ENCODE data around the gene C1QA.

C1QA gene

GRCh38 chr1:22625262-22625925 lies 11.0 kb upstream of the C1QA start:
- H3K27ac Mint-ChIP-seq: no peak overlapping the region
- H3K4me1 Mint-ChIP-seq (ENCODE audit: low read depth): no peaks in the 10 kb centered on the region
- H3K4me3 Mint-ChIP-seq: no peak overlapping the region
- H3K36me3 Mint-ChIP-seq: no peaks in the 10 kb centered on the region
- peaks cover 28% of the 10 kb centered on the region for H3K27me3 Mint-ChIP-seq
- no peaks in the 10 kb centered on the region for H3K9me3 Mint-ChIP-seq (ENCODE audit: low read depth)

- no peaks in the 10 kb centered on the region for H3K4me1 Mint-ChIP-seq (ENCODE audit: low read depth)
- no peak overlapping the region for H3K27ac Mint-ChIP-seq
- H3K9me3 Mint-ChIP-seq (ENCODE audit: low read depth): no peaks in the 10 kb centered on the region
- H3K4me3 Mint-ChIP-seq: no peak overlapping the region
- H3K27me3 Mint-ChIP-seq: peaks cover 28% of the 10 kb centered on the region
- H3K36me3 Mint-ChIP-seq: no peaks in the 10 kb centered on the region
Measured at GRCh38 chr1:22626237-22627157, 9.9 kb upstream of the C1QA start.

- Mint-ChIP-seq H3K27me3 (peaks cover 30% of the 10 kb centered on the region), H3K9me3 (ENCODE audit: low read depth) (no peaks in the 10 kb centered on the region), H3K4me1 (ENCODE audit: low read depth) (no peaks in the 10 kb centered on the region)
Measured at GRCh38 chr1:22627331-22627730, 9.1 kb upstream of the C1QA start.

GRCh38 chr1:22628698-22629444 lies 7.6 kb upstream of the C1QA start:
- no peak overlapping the region for H3K27ac Mint-ChIP-seq
- H3K9me3 Mint-ChIP-seq (ENCODE audit: low read depth): no peaks in the 10 kb centered on the region
- H3K4me3 Mint-ChIP-seq: no peak overlapping the region
- H3K36me3 Mint-ChIP-seq: no peaks in the 10 kb centered on the region
- peaks cover 31% of the 10 kb centered on the region for H3K27me3 Mint-ChIP-seq
- no peaks in the 10 kb centered on the region for H3K4me1 Mint-ChIP-seq (ENCODE audit: low read depth)

More at GRCh38 chr1:22627331-22627730, 9.1 kb upstream of the C1QA start:
- Mint-ChIP-seq H3K36me3 (no peaks in the 10 kb centered on the region), H3K27ac (no peak overlapping the region), H3K4me3 (no peak overlapping the region)

GRCh38 chr1:22629886-22630285 lies 6.5 kb upstream of the C1QA start:
- Mint-ChIP-seq H3K36me3 (no peaks in the 10 kb centered on the region), H3K27ac (no peak overlapping the region), H3K27me3 (peaks cover 28% of the 10 kb centered on the region), H3K9me3 (ENCODE audit: low read depth) (no peaks in the 10 kb centered on the region), H3K4me1 (ENCODE audit: low read depth) (no peaks in the 10 kb centered on the region), H3K4me3 (no peak overlapping the region)

GRCh38 chr1:22633697-22634463 lies 2.5 kb upstream of the C1QA start:
- H3K27ac Mint-ChIP-seq: no peak overlapping the region

GRCh38 chr1:22635436-22635835 lies 992 bp upstream of the C1QA start:
- H3K4me1 Mint-ChIP-seq (ENCODE audit: low read depth): no peaks in the 10 kb centered on the region
- H3K27ac Mint-ChIP-seq: no peak overlapping the region
- H3K9me3 Mint-ChIP-seq (ENCODE audit: low read depth): no peaks in the 10 kb centered on the region
- peaks cover 16% of the 10 kb centered on the region for H3K27me3 Mint-ChIP-seq
- H3K36me3 Mint-ChIP-seq: no peaks in the 10 kb centered on the region
- no peak overlapping the region for H3K4me3 Mint-ChIP-seq

More at GRCh38 chr1:22633697-22634463, 2.5 kb upstream of the C1QA start:
- Mint-ChIP-seq H3K4me1 (ENCODE audit: low read depth) (no peaks in the 10 kb centered on the region), H3K4me3 (no peak overlapping the region), H3K27me3 (peaks cover 25% of the 10 kb centered on the region), H3K9me3 (ENCODE audit: low read depth) (no peaks in the 10 kb centered on the region), H3K36me3 (no peaks in the 10 kb centered on the region)

GRCh38 chr1:22636927-22637326 lies 499 bp downstream of the C1QA start:
- Mint-ChIP-seq H3K4me1 (ENCODE audit: low read depth) (no peaks in the 10 kb centered on the region), H3K27me3 (peaks cover 18% of the 10 kb centered on the region), H3K9me3 (ENCODE audit: low read depth) (no peaks in the 10 kb centered on the region), H3K36me3 (no peaks in the 10 kb centered on the region), H3K4me3 (no peak overlapping the region), H3K27ac (no peak overlapping the region)

GRCh38 chr1:22637907-22638445 lies 1.5 kb downstream of the C1QA start:
- H3K27ac Mint-ChIP-seq: no peak overlapping the region
- peaks cover 16% of the 10 kb centered on the region for H3K27me3 Mint-ChIP-seq
- H3K36me3 Mint-ChIP-seq: no peaks in the 10 kb centered on the region
- H3K4me3 Mint-ChIP-seq: no peak overlapping the region
- no peaks in the 10 kb centered on the region for H3K4me1 Mint-ChIP-seq (ENCODE audit: low read depth)
- H3K9me3 Mint-ChIP-seq (ENCODE audit: low read depth): no peaks in the 10 kb centered on the region

- Mint-ChIP-seq H3K36me3 (no peaks in the 10 kb centered on the region), H3K27me3 (peaks cover 14% of the 10 kb centered on the region), H3K4me3 (no peak overlapping the region), H3K9me3 (ENCODE audit: low read depth) (no peaks in the 10 kb centered on the region), H3K27ac (no peak overlapping the region), H3K4me1 (ENCODE audit: low read depth) (no peaks in the 10 kb centered on the region)
Measured at GRCh38 chr1:22638476-22639234, 2.2 kb downstream of the C1QA start.

- Mint-ChIP-seq H3K36me3 (no peaks in the 10 kb centered on the region), H3K4me3 (no peak overlapping the region), H3K4me1 (ENCODE audit: low read depth) (no peaks in the 10 kb centered on the region), H3K27me3 (peaks cover 11% of the 10 kb centered on the region), H3K9me3 (ENCODE audit: low read depth) (no peaks in the 10 kb centered on the region), H3K27ac (no peak overlapping the region)
Measured at GRCh38 chr1:22639286-22639685, 2.9 kb downstream of the C1QA start.

- H3K27ac Mint-ChIP-seq: no peak overlapping the region
- H3K4me3 Mint-ChIP-seq: no peak overlapping the region
- no peaks in the 10 kb centered on the region for H3K9me3 Mint-ChIP-seq (ENCODE audit: low read depth)
- peaks cover 10% of the 10 kb centered on the region for H3K27me3 Mint-ChIP-seq
- H3K36me3 Mint-ChIP-seq: no peaks in the 10 kb centered on the region
- H3K4me1 Mint-ChIP-seq (ENCODE audit: low read depth): no peaks in the 10 kb centered on the region
Measured at GRCh38 chr1:22641247-22641646, 4.8 kb downstream of the C1QA start.

GRCh38 chr1:22641906-22642636 lies 5.6 kb downstream of the C1QA start:
- Mint-ChIP-seq H3K4me3 (no peak overlapping the region), H3K4me1 (ENCODE audit: low read depth) (no peaks in the 10 kb centered on the region), H3K27ac (no peak overlapping the region), H3K36me3 (no peaks in the 10 kb centered on the region), H3K27me3 (peaks cover 7% of the 10 kb centered on the region), H3K9me3 (ENCODE audit: low read depth) (no peaks in the 10 kb centered on the region)

All from activated naive CD8-positive, alpha-beta T cell (primary cell).